Activated naive CD8-positive, alpha-beta T cell treated with anti-CD3 and anti-CD28 coated beads for 36 hours (primary cell): ENCODE data around the gene TLE5. TPM values are rescaled to one million over a fixed set of nuclear protein-coding genes. Genes with fewer than 3 reads are reported as not detected.
"Not testable (repeated sequence)": the region's sequence is repeated elsewhere in the genome, so short reads cannot be mapped to it uniquely, and the experiment has no call there.

Experiments used
- DNase-seq: peaks from one replicate; pipeline ENCODE4 v3.0.0; 2021
- H3K27ac Mint-ChIP-seq: one replicate; pipeline ENCODE4 v1.8.0; 2022; ENCODE audit warnings: mild to moderate bottlenecking, moderate library complexity, mixed read lengths
- H3K27me3 Mint-ChIP-seq: one replicate; pipeline ENCODE4 v1.8.0; 2022; ENCODE audit warnings: mild to moderate bottlenecking, mixed read lengths
- H3K36me3 Mint-ChIP-seq: one replicate; pipeline ENCODE4 v1.8.0; 2021; ENCODE audit warnings: mild to moderate bottlenecking, mixed read lengths
- H3K4me1 Mint-ChIP-seq: one replicate; pipeline ENCODE4 v1.8.0; 2021; ENCODE audit warnings: mixed read lengths
- H3K4me3 Mint-ChIP-seq: one replicate; pipeline ENCODE4 v1.8.0; 2022; ENCODE audit warnings: mild to moderate bottlenecking, moderate library complexity, mixed read lengths
- H3K9me3 Mint-ChIP-seq: one replicate; pipeline ENCODE4 v1.8.0; 2022; ENCODE audit warnings: mixed read lengths
- total RNA-seq, 2 experiments: library from RNA; stranded (reverse); gene quantifications; one replicate each; pipeline ENCODE4 v1.2.3, GENCODE V29; 2021

TLE5 gene
- total RNA-seq, 2 experiments from 2014 or later = 221 to 222 TPM

- no peaks in the 10 kb centered on the region for H3K4me1 Mint-ChIP-seq
- no peak overlapping the region for H3K4me3 Mint-ChIP-seq
- no peak overlapping the region for H3K27ac Mint-ChIP-seq
- no peaks in the 10 kb centered on the region for H3K27me3 Mint-ChIP-seq
- no peaks in the 10 kb centered on the region for H3K36me3 Mint-ChIP-seq
- no peak for DNase-seq
- no peaks in the 10 kb centered on the region for H3K9me3 Mint-ChIP-seq
Observed at GRCh38 chr19:3015126-3016057, 46.9 kb downstream of the TLE5 start.

DNA sequence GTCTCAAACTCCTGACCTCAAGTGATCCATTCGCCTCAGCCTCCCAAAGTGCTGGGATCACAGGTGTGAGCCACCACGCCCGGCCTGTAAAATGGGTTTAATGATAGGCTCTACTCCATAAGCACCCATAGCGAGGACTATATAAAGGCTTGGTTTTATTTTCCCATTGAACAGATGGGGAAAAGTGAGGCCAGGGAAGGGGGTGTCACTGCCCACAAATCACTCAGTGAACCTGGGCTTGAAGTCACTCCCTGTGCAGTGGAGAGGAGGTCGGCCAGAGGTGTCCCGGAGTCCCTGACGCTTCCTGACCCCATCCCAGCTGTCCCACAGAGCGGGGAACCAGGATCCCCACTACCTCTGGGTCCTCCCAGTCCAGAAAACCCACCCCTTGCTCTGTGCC lies 48.2 kb downstream of the TLE5 start:
- Mint-ChIP-seq H3K27me3 (no peaks in the 10 kb centered on the region), H3K9me3 (no peaks in the 10 kb centered on the region), H3K4me3 (no peak overlapping the region), H3K36me3 (no peaks in the 10 kb centered on the region), H3K27ac (no peak overlapping the region), H3K4me1 (no peaks in the 10 kb centered on the region)
- no peak for DNase-seq

DNA sequence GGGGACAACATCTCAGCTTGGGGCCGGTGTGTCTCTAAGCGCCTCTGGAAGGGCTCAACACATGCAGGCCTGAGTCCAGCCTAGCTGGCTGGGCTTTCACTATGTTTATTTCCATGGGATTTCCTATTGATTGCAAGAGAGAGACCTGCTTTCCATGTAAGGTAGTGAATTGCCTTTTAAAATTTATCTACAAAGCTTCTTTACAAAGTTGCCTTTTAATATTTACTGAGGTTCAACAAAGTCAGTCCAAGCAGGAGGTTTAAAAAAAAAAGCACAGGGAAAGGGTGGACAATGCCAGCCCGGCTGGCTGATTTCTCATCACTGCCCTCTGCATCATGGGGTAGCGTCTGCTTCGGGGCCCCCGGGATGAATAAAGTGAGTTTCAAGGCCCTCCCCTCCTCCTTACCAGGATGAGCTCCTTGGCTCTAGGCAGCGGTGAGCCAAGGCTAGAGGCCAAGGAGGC lies 49.0 kb downstream of the TLE5 start:
- Mint-ChIP-seq H3K4me3 (no peak overlapping the region), H3K27ac (no peak overlapping the region), H3K9me3 (no peaks in the 10 kb centered on the region), H3K36me3 (no peaks in the 10 kb centered on the region), H3K4me1 (no peaks in the 10 kb centered on the region), H3K27me3 (no peaks in the 10 kb centered on the region)
- no peak for DNase-seq

DNA sequence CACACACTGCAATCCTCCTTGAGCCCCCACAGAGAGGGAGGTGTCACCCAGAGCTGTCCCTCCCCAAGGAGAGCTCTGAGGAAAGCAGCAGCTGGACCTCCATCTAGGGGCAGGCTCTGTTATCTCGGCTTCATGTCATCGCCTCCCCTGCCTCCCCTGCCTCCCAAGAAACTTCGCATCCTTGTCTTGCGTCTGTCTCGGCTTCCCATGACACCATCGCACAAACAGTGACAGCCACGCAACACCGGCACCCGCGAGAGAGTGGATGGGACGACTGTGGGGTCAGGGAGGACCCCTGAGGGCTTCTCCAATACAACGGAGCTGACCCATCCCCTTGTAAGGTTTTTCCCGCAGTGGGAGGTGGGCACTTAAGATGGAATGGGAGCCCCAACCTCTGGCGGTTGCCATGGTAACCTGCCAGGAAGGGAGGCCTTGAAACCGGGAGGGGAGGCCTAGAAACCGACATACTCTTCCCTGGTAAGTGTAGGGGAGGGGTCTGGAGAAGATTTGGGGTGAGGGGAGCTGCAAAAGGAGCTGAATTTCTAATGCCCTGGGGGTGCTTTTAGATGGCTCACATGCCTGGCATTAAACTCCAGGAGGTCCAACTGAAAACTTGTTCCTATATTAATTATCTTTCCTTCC lies 49.6 kb downstream of the TLE5 start:
- Mint-ChIP-seq H3K4me3 (no peak overlapping the region), H3K27me3 (no peaks in the 10 kb centered on the region), H3K4me1 (no peaks in the 10 kb centered on the region), H3K9me3 (no peaks in the 10 kb centered on the region), H3K27ac (no peak overlapping the region), H3K36me3 (no peaks in the 10 kb centered on the region)
- no peak for DNase-seq

DNA sequence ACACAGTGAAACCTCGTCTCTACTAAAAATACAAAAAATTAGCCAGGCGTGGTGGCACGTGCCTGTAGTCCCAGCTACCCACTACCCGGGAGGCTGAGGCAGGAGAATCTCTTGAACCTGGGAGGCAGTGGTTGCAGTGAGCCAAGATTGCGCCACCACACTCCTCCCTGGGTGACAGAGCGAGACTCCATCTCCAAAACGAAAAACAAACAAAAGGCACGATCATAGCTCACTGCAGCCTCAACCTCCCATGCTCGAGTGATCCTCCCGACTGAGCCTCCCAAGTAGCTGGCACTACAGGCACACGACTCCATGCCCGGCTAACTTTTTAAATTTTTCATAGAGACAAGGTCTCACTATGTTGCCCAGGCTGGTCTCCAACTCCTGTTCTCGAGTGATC lies 50.2 kb downstream of the TLE5 start:
- DNase-seq, H3K4me3 Mint-ChIP-seq, H3K27me3 Mint-ChIP-seq, H3K4me1 Mint-ChIP-seq, H3K27ac Mint-ChIP-seq, H3K9me3 Mint-ChIP-seq, H3K36me3 Mint-ChIP-seq: not testable (repeated sequence)

DNA sequence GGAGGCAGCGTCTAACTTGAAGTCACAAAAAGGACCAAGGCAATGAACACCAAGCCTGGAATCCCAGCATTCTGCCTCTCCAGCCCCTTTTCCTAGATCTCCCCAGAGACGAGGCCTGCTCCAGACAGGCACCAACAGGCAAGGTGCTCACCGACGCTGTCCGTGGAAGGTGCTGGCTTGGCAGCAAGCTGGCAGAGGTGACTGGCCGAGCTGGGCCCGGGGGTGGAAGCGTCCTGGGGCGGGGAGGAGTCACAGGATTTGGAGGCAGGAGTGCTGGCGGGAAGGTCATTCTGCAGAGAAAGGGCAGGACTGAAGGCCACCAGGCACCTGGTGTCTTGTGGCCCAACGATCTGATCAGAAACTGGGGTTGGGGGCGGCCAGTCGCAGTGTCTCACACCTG lies 51.4 kb downstream of the TLE5 start:
- H3K27me3 Mint-ChIP-seq = no peaks in the 10 kb centered on the region
- H3K9me3 Mint-ChIP-seq = peaks cover 1% of the 10 kb centered on the region
- no peak overlapping the region for H3K4me3 Mint-ChIP-seq
- DNase-seq = no peak
- H3K36me3 Mint-ChIP-seq = peaks cover 2% of the 10 kb centered on the region
- H3K27ac Mint-ChIP-seq = no peak overlapping the region
- H3K4me1 Mint-ChIP-seq = no peaks in the 10 kb centered on the region

DNA sequence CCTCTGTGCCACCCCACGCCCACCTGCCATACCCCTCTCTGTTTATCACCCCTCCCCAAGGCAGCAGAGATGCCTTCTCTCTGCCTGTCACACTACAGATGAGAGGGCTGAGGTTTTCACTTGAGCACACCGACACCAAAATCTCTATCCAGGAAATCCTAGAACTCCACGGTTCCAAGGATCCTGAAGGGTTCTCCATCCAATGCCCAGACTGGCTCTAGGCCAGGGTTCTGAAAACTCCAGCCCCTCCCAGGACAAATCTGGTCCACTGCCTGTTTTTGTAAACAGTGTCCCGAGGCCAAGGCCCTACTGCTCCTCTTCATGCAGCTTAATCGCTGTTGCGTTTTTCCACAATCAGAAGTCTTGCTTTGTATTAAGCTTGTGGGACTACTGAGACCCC lies 53.3 kb downstream of the TLE5 start:
- Mint-ChIP-seq H3K27ac (no peak overlapping the region), H3K36me3 (peaks cover 2% of the 10 kb centered on the region), H3K4me1 (no peaks in the 10 kb centered on the region), H3K27me3 (no peaks in the 10 kb centered on the region), H3K9me3 (peaks cover 1% of the 10 kb centered on the region), H3K4me3 (no peak overlapping the region)
- no peak for DNase-seq

- no peak for DNase-seq
- H3K4me3 Mint-ChIP-seq = no peak overlapping the region
- H3K4me1 Mint-ChIP-seq = no peaks in the 10 kb centered on the region
- peaks cover 1% of the 10 kb centered on the region for H3K9me3 Mint-ChIP-seq
- H3K36me3 Mint-ChIP-seq = peaks cover 2% of the 10 kb centered on the region
- no peaks in the 10 kb centered on the region for H3K27me3 Mint-ChIP-seq
- no peak overlapping the region for H3K27ac Mint-ChIP-seq
Observed at GRCh38 chr19:3007975-3008374, 54.3 kb downstream of the TLE5 start.

DNA sequence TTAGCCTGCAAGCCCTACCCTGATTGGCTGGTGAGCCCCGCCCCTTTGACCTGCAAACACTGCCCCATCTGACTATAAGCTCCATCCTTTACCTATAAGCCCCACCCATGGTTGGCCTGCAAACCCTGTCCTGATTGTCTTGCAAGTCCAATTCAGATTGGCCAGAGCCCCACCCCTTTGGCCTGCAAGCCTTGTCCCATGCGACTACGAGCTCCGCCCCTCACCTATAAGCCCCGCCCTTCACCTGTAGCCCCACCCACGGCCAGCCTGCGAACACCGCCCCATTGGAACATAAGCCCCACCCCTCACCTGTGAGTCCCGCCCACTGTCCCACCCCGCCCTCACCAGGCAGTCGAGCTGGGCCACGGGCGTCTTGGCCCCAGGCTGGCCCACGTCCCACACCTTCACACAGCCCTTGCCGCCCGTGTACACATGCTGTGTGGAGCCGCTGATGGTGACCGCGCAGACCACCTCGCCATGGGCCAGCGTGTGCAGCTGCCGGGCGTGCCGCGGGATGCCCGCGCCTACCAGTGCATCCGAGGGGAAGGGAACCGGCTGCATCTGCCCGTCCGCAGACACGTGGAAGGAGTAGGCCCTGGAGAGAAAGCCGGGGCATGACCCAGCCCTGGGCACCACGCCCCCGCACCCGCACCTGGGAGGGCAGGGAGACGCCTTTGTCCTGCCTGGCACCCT lies 56.1 kb downstream of the TLE5 start:
- Mint-ChIP-seq H3K4me1 (no peaks in the 10 kb centered on the region), H3K27me3 (no peaks in the 10 kb centered on the region), H3K36me3 (peaks cover 3% of the 10 kb centered on the region), H3K27ac (no peak overlapping the region), H3K9me3 (peaks cover 1% of the 10 kb centered on the region), H3K4me3 (no peak overlapping the region)
- DNase-seq = peak; percentile 30

GRCh38 chr19:3005345-3005744 lies 57.0 kb downstream of the TLE5 start:
- Mint-ChIP-seq H3K9me3 (peaks cover 1% of the 10 kb centered on the region), H3K4me1 (no peaks in the 10 kb centered on the region), H3K36me3 (peaks cover 3% of the 10 kb centered on the region), H3K27me3 (no peaks in the 10 kb centered on the region), H3K4me3 (no peak overlapping the region), H3K27ac (no peak overlapping the region)
- DNase-seq = no peak

GRCh38 chr19:3004522-3004921 lies 57.8 kb downstream of the TLE5 start:
- no peak overlapping the region for H3K27ac Mint-ChIP-seq
- DNase-seq = no peak
- peaks cover 3% of the 10 kb centered on the region for H3K36me3 Mint-ChIP-seq
- H3K4me1 Mint-ChIP-seq = no peaks in the 10 kb centered on the region
- no peaks in the 10 kb centered on the region for H3K27me3 Mint-ChIP-seq
- peaks cover 1% of the 10 kb centered on the region for H3K9me3 Mint-ChIP-seq
- H3K4me3 Mint-ChIP-seq = no peak overlapping the region

GRCh38 chr19:3003046-3003445 lies 59.2 kb downstream of the TLE5 start:
- H3K9me3 Mint-ChIP-seq = peaks cover 1% of the 10 kb centered on the region
- H3K27ac Mint-ChIP-seq = no peak overlapping the region
- H3K4me3 Mint-ChIP-seq = no peak overlapping the region
- DNase-seq = no peak
- H3K4me1 Mint-ChIP-seq = no peaks in the 10 kb centered on the region
- H3K36me3 Mint-ChIP-seq = peaks cover 7% of the 10 kb centered on the region
- no peaks in the 10 kb centered on the region for H3K27me3 Mint-ChIP-seq
